Caco-2 (cell line): ENCODE results near the gene GADD45G. TPM values are rescaled to one million over a fixed set of nuclear protein-coding genes. Genes with fewer than 3 reads are reported as not detected.

ENCODE experiments used
- BruUV-seq: library from RNA; stranded (reverse); fragments of 400-500 nt; replicated peaks from 2 replicates; lab custom pipeline; 2021; lab: Mats Ljungman, UMichigan
- CTCF ChIA-PET: fragments of 300-600 bp; sonication (Branson Sonifier 250); formaldehyde crosslinking; loops from one replicate; lab custom pipeline; 2022; ENCODE audit warnings: antibody characterized with exemption; lab: Charles Lee
- POLR2A ChIA-PET: fragments of 300-600 bp; sonication (Branson Sonifier 250); formaldehyde crosslinking; loops from one replicate; lab custom pipeline; 2022; ENCODE audit warnings: antibody characterized with exemption; lab: Charles Lee
- DNase-seq, 2 experiments: peaks; one replicate each; pipeline versions ENCODE4 v3.0.0 to v3.0.0-alpha.2; 2020 to 2022
- H3K27me3 ChIP-seq: replicated peaks from 2 replicates; pipeline ENCODE4 v1.6.0; 2011; ENCODE audit warnings: low read length; ENCODE audit not compliant: control insufficient read depth, insufficient read depth
- H3K36me3 ChIP-seq: 2 replicates; pipeline ENCODE4 v1.5.1; 2011; ENCODE audit warnings: low read length; ENCODE audit not compliant: control insufficient read depth, insufficient read depth
- H3K4me1 ChIP-seq: fragments of 250-450 bp; sonication (Bioruptor Pico); 2 replicates; pipeline ENCODE4 v1.5.1; 2020; ENCODE audit warnings: mild to moderate bottlenecking
- H3K4me3 ChIP-seq: 2 replicates; pipeline ENCODE4 v1.5.1; 2011; ENCODE audit warnings: low read depth, mild to moderate bottlenecking, control low read depth, low read length
- H3K9me3 ChIP-seq: fragments of 250-450 bp; sonication (Bioruptor Pico); 2 replicates; pipeline ENCODE4 v1.5.1; 2020; ENCODE audit warnings: mild to moderate bottlenecking, moderate library complexity
- H3K27ac Mint-ChIP-seq: one replicate; pipeline ENCODE4 v1.8.0; 2022; ENCODE audit warnings: mixed read lengths; ENCODE audit not compliant: unreplicated experiment
- H3K27me3 Mint-ChIP-seq: one replicate; pipeline ENCODE4 v1.8.0; 2022; ENCODE audit warnings: mixed read lengths; ENCODE audit not compliant: insufficient read depth, unreplicated experiment
- H3K36me3 Mint-ChIP-seq: one replicate; pipeline ENCODE4 v1.8.0; 2022; ENCODE audit warnings: mild to moderate bottlenecking, mixed read lengths; ENCODE audit not compliant: insufficient read depth, unreplicated experiment
- H3K4me1 Mint-ChIP-seq: one replicate; pipeline ENCODE4 v1.8.0; 2022; ENCODE audit warnings: low read depth, mixed read lengths; ENCODE audit not compliant: unreplicated experiment
- H3K4me3 Mint-ChIP-seq: one replicate; pipeline ENCODE4 v1.8.0; 2022; ENCODE audit warnings: mild to moderate bottlenecking, moderate library complexity, mixed read lengths; ENCODE audit not compliant: unreplicated experiment
- H3K9me3 Mint-ChIP-seq: one replicate; pipeline ENCODE4 v1.8.0; 2022; ENCODE audit warnings: mixed read lengths; ENCODE audit not compliant: unreplicated experiment
- intact Hi-C: fragments of 100-400 bp; cut with micrococcal nuclease; formaldehyde crosslinking; loops from one replicate; pipeline ENCODE4 v1.10.0; 2022; ENCODE audit not compliant: unreplicated experiment
- total RNA-seq: library from RNA; stranded (reverse); gene quantifications from 2 replicates; pipeline ENCODE4 v1.2.3, GENCODE V29; 2022
- TF ChIP-seq, protein P1 (sequence below), 2 experiments: fragments of 200-600 bp in 1 of 2; IDR thresholded peaks; 1 replicate in 1 of 2; 2 replicates in 1 of 2; pipeline versions ENCODE4 v1.5.1 to v1.8.0; 2011 to 2022; ENCODE audit warnings: antibody characterized with exemption in 1 of 2, control low read depth in 1 of 2, inconsistent platforms in 1 of 2, low read depth in 1 of 2, low read length in 1 of 2, mild to moderate bottlenecking in 1 of 2, moderate library complexity in 1 of 2; ENCODE audit not compliant: insufficient read depth in 1 of 2, severe bottlenecking in 1 of 2, unreplicated experiment in 1 of 2

GADD45G gene
- total RNA-seq, 1 experiment from 2014 or later: 3.7 TPM

DNA sequence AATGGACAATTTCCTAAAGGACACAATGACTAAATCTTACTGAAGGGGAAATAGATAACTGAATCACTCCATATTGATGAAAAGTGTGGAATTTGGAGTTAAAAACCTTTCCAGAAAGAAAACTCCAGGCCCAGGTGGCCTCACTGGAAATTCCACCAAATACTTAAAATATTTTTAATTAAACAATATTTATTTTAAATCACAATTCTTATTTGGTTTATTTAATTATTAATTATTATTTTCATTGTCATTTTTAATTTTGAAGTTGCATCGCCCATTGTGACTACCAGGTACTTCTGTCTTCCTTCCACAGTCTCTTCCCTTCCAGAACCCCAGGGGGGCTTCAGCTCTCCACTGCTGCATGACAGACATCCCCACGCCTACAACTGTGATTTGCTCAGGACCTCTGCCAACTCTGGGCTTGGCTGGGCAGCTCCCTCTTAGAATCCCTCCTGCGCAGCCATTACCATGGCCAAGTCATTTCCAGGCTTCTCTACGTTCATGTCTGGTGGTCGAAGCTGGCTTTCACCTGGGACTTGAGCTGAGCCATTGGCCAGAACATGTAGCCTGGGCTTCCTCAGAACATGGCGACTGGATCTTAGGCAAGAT, 16.4 kb upstream of the GADD45G start:
- H3K27ac Mint-ChIP-seq: no peak overlapping the region
- H3K27me3 Mint-ChIP-seq: no peaks in the 10 kb centered on the region
- intact Hi-C loops: no loop called here
- Histone ChIP-seq H3K4me3 (no peak overlapping the region), H3K36me3 (no peaks in the 10 kb centered on the region), H3K27me3 (no peaks in the 10 kb centered on the region), H3K4me1 (peaks cover 8% of the 10 kb centered on the region), H3K9me3 (no peaks in the 10 kb centered on the region)
- no peak overlapping the region for H3K4me3 Mint-ChIP-seq
- H3K36me3 Mint-ChIP-seq: no peaks in the 10 kb centered on the region
- TF ChIP-seq, protein P1, sequence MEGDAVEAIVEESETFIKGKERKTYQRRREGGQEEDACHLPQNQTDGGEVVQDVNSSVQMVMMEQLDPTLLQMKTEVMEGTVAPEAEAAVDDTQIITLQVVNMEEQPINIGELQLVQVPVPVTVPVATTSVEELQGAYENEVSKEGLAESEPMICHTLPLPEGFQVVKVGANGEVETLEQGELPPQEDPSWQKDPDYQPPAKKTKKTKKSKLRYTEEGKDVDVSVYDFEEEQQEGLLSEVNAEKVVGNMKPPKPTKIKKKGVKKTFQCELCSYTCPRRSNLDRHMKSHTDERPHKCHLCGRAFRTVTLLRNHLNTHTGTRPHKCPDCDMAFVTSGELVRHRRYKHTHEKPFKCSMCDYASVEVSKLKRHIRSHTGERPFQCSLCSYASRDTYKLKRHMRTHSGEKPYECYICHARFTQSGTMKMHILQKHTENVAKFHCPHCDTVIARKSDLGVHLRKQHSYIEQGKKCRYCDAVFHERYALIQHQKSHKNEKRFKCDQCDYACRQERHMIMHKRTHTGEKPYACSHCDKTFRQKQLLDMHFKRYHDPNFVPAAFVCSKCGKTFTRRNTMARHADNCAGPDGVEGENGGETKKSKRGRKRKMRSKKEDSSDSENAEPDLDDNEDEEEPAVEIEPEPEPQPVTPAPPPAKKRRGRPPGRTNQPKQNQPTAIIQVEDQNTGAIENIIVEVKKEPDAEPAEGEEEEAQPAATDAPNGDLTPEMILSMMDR (IDR thresholded peaks at IDR 0.05; ENCODE audit: insufficient read depth in 1 of 2, low read depth in 1 of 2, low read length in 1 of 2, severe bottlenecking in 1 of 2, unreplicated experiment in 1 of 2): no peak
- POLR2A ChIA-PET: no interaction called here
- no TSS peak for BruUV-seq
- peaks cover 10% of the 10 kb centered on the region for H3K9me3 Mint-ChIP-seq
- no peaks in the 10 kb centered on the region for H3K4me1 Mint-ChIP-seq
- CTCF ChIA-PET: no interaction called here
- DNase-seq: no peak

DNA sequence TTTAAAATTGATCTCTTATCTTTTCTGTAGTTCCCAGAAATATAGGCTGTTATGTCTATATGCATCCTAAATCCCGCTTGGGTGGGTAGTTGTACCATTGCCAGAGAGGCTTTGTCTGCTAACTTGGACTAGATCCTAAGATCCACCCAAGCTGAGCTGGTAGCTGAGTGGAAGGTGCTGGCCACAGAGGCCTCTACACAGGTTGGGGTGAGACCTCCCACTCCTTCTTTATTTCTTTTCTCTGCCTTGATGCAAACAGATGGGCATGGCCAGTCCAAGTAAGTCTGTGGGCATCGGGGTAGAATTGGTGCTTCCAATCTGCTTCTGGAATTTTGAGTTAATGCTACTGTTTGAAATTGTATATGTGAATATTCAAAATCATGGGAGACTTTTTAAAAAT, 14.4 kb upstream of the GADD45G start:
- intact Hi-C loops: no loop called here
- Mint-ChIP-seq H3K9me3 (no peaks in the 10 kb centered on the region), H3K4me1 (peaks cover 5% of the 10 kb centered on the region), H3K4me3 (no peak overlapping the region), H3K27ac (no peak overlapping the region), H3K27me3 (no peaks in the 10 kb centered on the region), H3K36me3 (no peaks in the 10 kb centered on the region)
- H3K27me3 ChIP-seq: no peaks in the 10 kb centered on the region
- ChIA-PET POLR2A (no interaction called here), CTCF (no interaction called here)
- H3K4me3 ChIP-seq: no peak overlapping the region
- BruUV-seq: no TSS peak
- peaks cover 14% of the 10 kb centered on the region for H3K4me1 ChIP-seq
- TF ChIP-seq, protein P1 (IDR thresholded peaks at IDR 0.05; ENCODE audit: insufficient read depth in 1 of 2, low read depth in 1 of 2, low read length in 1 of 2, severe bottlenecking in 1 of 2, unreplicated experiment in 1 of 2): no peak
- H3K9me3 ChIP-seq: no peaks in the 10 kb centered on the region
- DNase-seq: no peak
- H3K36me3 ChIP-seq: no peaks in the 10 kb centered on the region

DNA sequence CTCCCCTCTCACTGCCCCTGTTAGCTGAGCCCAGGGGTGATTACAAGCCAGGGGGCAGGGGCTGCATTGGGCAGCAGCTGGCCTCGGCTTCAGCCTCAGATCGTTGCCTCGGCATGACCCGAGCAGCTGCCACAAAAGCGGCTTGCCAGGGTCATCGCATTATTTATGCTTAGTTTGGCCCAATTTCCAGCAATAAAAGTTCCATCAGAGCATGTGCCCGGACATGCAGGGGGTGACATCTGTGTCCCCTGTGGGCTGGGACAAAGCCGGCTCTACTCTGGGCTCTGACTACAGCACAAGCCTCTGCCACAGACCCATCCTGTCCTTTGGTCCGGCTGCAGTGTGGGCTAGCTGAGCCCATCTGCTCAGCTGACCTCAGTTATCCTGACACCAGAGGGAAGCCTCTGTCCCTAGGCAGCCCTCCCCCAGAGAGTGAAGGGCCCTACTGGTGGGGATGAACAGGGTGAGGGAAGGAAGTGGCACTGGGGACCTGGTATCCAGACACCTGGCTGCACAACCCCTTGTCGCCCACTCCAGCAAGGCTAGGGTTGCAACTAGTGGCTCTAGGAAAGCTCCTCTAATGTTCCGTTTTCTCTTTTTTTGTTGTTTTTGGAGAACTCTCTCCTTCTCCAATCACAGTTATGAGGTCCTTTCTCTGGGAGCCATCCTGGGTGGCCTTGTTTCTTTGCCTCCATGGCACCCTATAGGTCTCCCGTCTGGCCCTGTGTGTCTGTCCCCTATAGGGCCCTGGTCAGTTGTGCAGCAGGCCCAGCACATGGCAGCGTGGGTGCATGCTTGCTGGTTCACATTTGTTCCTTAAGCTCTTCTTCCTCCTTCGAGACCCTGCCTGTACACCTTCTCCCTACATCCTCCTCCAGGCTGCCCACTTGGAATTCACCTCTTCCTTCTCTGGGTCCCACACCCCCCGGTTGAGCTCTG, 13.3 kb upstream of the GADD45G start:
- Mint-ChIP-seq H3K27me3 (no peaks in the 10 kb centered on the region), H3K4me3 (no peak overlapping the region), H3K4me1 (peaks cover 5% of the 10 kb centered on the region), H3K36me3 (no peaks in the 10 kb centered on the region), H3K27ac (no peak overlapping the region), H3K9me3 (no peaks in the 10 kb centered on the region)
- H3K9me3 ChIP-seq: no peaks in the 10 kb centered on the region
- no peak overlapping the region for H3K4me3 ChIP-seq
- TF ChIP-seq, protein P1 (IDR thresholded peaks at IDR 0.05; ENCODE audit: insufficient read depth in 1 of 2, low read depth in 1 of 2, low read length in 1 of 2, severe bottlenecking in 1 of 2, unreplicated experiment in 1 of 2): no peak
- no TSS peak for BruUV-seq
- no peaks in the 10 kb centered on the region for H3K27me3 ChIP-seq
- CTCF ChIA-PET: no interaction called here
- intact Hi-C loops: no loop called here
- peaks cover 14% of the 10 kb centered on the region for H3K4me1 ChIP-seq
- H3K36me3 ChIP-seq: no peaks in the 10 kb centered on the region
- no peak for DNase-seq
- POLR2A ChIA-PET: no interaction called here
